HepG2 (cell line): ENCODE results near the gene NLRC4. TPM values are rescaled to one million over a fixed set of nuclear protein-coding genes. Genes with fewer than 3 reads are reported as not detected.
A peak's percentile ranks its signal among the peaks of the same experiment; 100 is the strongest.

Source experiments
- ARNT ChIP-seq: fragments of 450-650 bp; IDR thresholded peaks from 2 replicates; pipeline ENCODE4 v1.6.1; 2017
- ATF4 ChIP-seq, 2 experiments: fragments of 450-650 bp in 1 of 2; sonication (generic) in 1 of 2; formaldehyde crosslinking; IDR thresholded peaks; 2 replicates each; pipeline versions ENCODE4 v1.5.0 to v1.8.0; 2020 to 2022; ENCODE audit warnings: mild to moderate bottlenecking in 1 of 2, missing genetic modification reagents in 1 of 2
- CBX5 ChIP-seq: sonication (generic); formaldehyde crosslinking; IDR thresholded peaks from 2 replicates; pipeline ENCODE4 v1.4.0; 2020; ENCODE audit warnings: missing genetic modification reagents, borderline replicate concordance
- DMAP1 ChIP-seq: IDR thresholded peaks from 2 replicates; pipeline ENCODE4 v1.6.1; 2016
- E2F5 ChIP-seq: sonication (generic); formaldehyde crosslinking; conservative IDR thresholded peaks from 2 replicates; pipeline ENCODE4 v1.4.0; 2020; ENCODE audit warnings: missing genetic modification reagents
- ELF3 ChIP-seq: IDR thresholded peaks from 2 replicates; pipeline ENCODE4 v1.6.1; 2016; ENCODE audit warnings: missing genetic modification reagents, missing compliant biosample characterization
- FOXK2 ChIP-seq: fragments of 450-650 bp; IDR thresholded peaks from 2 replicates; pipeline ENCODE4 v1.6.1; 2016
- FOXO1 ChIP-seq: sonication (generic); formaldehyde crosslinking; IDR thresholded peaks from 2 replicates; pipeline ENCODE4 v1.4.0; 2020; ENCODE audit warnings: missing genetic modification reagents
- GATAD1 ChIP-seq: IDR thresholded peaks from 2 replicates; pipeline ENCODE4 v1.6.1; 2016; ENCODE audit warnings: missing genetic modification reagents, missing compliant biosample characterization
- HDAC2 ChIP-seq: sonication (generic); formaldehyde crosslinking; IDR thresholded peaks from 2 replicates; pipeline ENCODE4 v1.4.0; 2020; ENCODE audit warnings: missing genetic modification reagents
- HOXA5 ChIP-seq: sonication (generic); formaldehyde crosslinking; IDR thresholded peaks from 2 replicates; pipeline ENCODE4 v1.4.0; 2020; ENCODE audit warnings: missing genetic modification reagents
- NR1H2 ChIP-seq: sonication (generic); formaldehyde crosslinking; IDR thresholded peaks from 2 replicates; pipeline ENCODE4 v1.8.1; 2022; ENCODE audit warnings: low read depth, missing genetic modification reagents, borderline replicate concordance
- POGZ ChIP-seq: sonication (generic); formaldehyde crosslinking; IDR thresholded peaks from 2 replicates; pipeline ENCODE4 v1.4.0; 2020; ENCODE audit warnings: mild to moderate bottlenecking, missing genetic modification reagents
- POLR2G ChIP-seq: fragments of 200-400 bp; formaldehyde crosslinking; IDR thresholded peaks from 2 replicates; pipeline ENCODE4 v1.6.1; 2018; ENCODE audit warnings: mild to moderate bottlenecking, low read depth, low read length, moderate library complexity
- PREB ChIP-seq: sonication (generic); formaldehyde crosslinking; IDR thresholded peaks from 2 replicates; pipeline ENCODE4 v1.4.0; 2020; ENCODE audit warnings: missing genetic modification reagents
- RBM22 ChIP-seq: fragments of 200-400 bp; formaldehyde crosslinking; optimal IDR thresholded peaks from 2 replicates; pipeline ENCODE3; 2017; ENCODE audit warnings: mild to moderate bottlenecking, low read length, moderate library complexity
- SALL2 ChIP-seq: sonication (generic); formaldehyde crosslinking; IDR thresholded peaks from 2 replicates; pipeline ENCODE4 v1.8.1; 2023; ENCODE audit warnings: mild to moderate bottlenecking, missing genetic modification reagents, inconsistent platforms
- SIX1 ChIP-seq: sonication (generic); formaldehyde crosslinking; IDR thresholded peaks from 2 replicates; pipeline ENCODE4 v1.4.0; 2020; ENCODE audit warnings: missing genetic modification reagents, borderline replicate concordance
- TERF1 ChIP-seq: sonication (generic); formaldehyde crosslinking; IDR thresholded peaks from 2 replicates; pipeline ENCODE4 v1.8.0; 2022; ENCODE audit warnings: mild to moderate bottlenecking, missing genetic modification reagents, moderate library complexity
- YY1 ChIP-seq: IDR thresholded peaks from 2 replicates; pipeline ENCODE4 v1.6.1; 2011; ENCODE audit warnings: low read length, low read depth, moderate library complexity, mild to moderate bottlenecking; ENCODE audit not compliant: insufficient read depth, insufficient replicate concordance
- ZBTB43 ChIP-seq: sonication (generic); formaldehyde crosslinking; conservative IDR thresholded peaks from 2 replicates; pipeline ENCODE4 v1.4.0; 2020; ENCODE audit warnings: missing genetic modification reagents
- ZMAT3 ChIP-seq: sonication (generic); formaldehyde crosslinking; conservative IDR thresholded peaks from 2 replicates; pipeline ENCODE4 v1.7.0; 2021; ENCODE audit warnings: missing genetic modification reagents
- ZNF335 ChIP-seq: sonication (generic); formaldehyde crosslinking; IDR thresholded peaks from 2 replicates; pipeline ENCODE4 v1.4.0; 2020; ENCODE audit warnings: missing genetic modification reagents
- ZNF607 ChIP-seq: sonication (generic); formaldehyde crosslinking; IDR thresholded peaks from 2 replicates; pipeline ENCODE4 v1.5.1; 2020; ENCODE audit warnings: missing genetic modification reagents, mild to moderate bottlenecking, borderline replicate concordance
- ZNF670 ChIP-seq: sonication (generic); formaldehyde crosslinking; IDR thresholded peaks from 2 replicates; pipeline ENCODE4 v1.8.0; 2022; ENCODE audit warnings: mild to moderate bottlenecking, missing genetic modification reagents, borderline replicate concordance
- ZNF709 ChIP-seq: sonication (generic); formaldehyde crosslinking; IDR thresholded peaks from 2 replicates; pipeline ENCODE4 v1.5.0; 2020; ENCODE audit warnings: mild to moderate bottlenecking, missing genetic modification reagents
- ZNF792 ChIP-seq: IDR thresholded peaks from 2 replicates; pipeline ENCODE4 v1.6.1; 2016
- polyA plus RNA-seq, 8 experiments: library from polyadenylated mRNA; depleted of rRNA in 3 of 8; stranded (reverse) in 7 of 8; unstranded in 1 of 8; fragments of >200 nt; fragmentation: Illumina TruSeq in 4 of 8; extraction: Trizol in 4 of 8; gene quantifications; 2 replicates each; pipeline versions ENCODE4 v1.2.1 to v1.2.3, GENCODE V29; 2011 to 2016; ENCODE audit warnings: low read depth in 4 of 8, missing spikeins in 1 of 8, mixed read lengths in 1 of 8; ENCODE audit not compliant: insufficient read depth in 1 of 8
- total RNA-seq, 5 experiments: library from RNA; depleted of rRNA; stranded (reverse); fragments of >200 nt; fragmentation: Illumina TruSeq; extraction: Trizol; gene quantifications; 2 replicates each; pipeline ENCODE4 v1.2.3, GENCODE V29; 2016; ENCODE audit warnings: low read depth in 1 of 5

NLRC4 gene
- total and polyA plus RNA-seq, 2 of the 13 experiments (the other 11 are each of a cell fraction or from before 2014, with no cell fraction given) = 0.15 to 0.29 TPM

GRCh38 chr2:32289165-32289999, 24.7 kb upstream of the NLRC4 start (continued):
- TF ChIP-seq ZNF607 (CRISPR knock-in tag) (no peak), CBX5 (CRISPR knock-in tag) (no peak), ATF4 (CRISPR knock-in tag; IDR thresholded peaks at IDR 0.05) (peak in 1 of 2 experiments; percentile 93; a peak in 2 of 4 replicates), ZMAT3 (CRISPR knock-in tag) (no peak), HOXA5 (CRISPR knock-in tag) (peak; percentile 64), FOXK2 (no peak), ZNF670 (CRISPR knock-in tag) (0 out of 2 replicates have a peak, but pooled peaks have one; percentile 40), DMAP1 (CRISPR knock-in tag) (no peak), POLR2G (no peak), GATAD1 (CRISPR knock-in tag) (no peak), SALL2 (no peak), ELF3 (CRISPR knock-in tag) (peak; percentile 84), RBM22 (no peak), POGZ (CRISPR knock-in tag) (peak; percentile 29; the same call in 1 of the 2 replicates), E2F5 (CRISPR knock-in tag) (no peak), ZNF792 (CRISPR knock-in tag) (0 out of 2 replicates have a peak, but pooled peaks have one; percentile 42), YY1 (no peak), ZBTB43 (CRISPR knock-in tag) (peak; percentile 57; the same call in 1 of the 2 replicates), FOXO1 (CRISPR knock-in tag) (peak; percentile 55; the same call in 1 of the 2 replicates), SIX1 (CRISPR knock-in tag) (0 out of 2 replicates have a peak, but pooled peaks have one; percentile 29), TERF1 (no peak), NR1H2 (no peak), ARNT (no peak), ZNF335 (CRISPR knock-in tag) (no peak; the same call in 1 of the 2 replicates), PREB (CRISPR knock-in tag) (no peak), HDAC2 (CRISPR knock-in tag) (peak; percentile 62; the same call in 1 of the 2 replicates), ZNF709 (no peak)
